Bronchial epithelial cell (primary cell): Measurements from ENCODE around the gene UBAC2. TPM values are rescaled to one million over a fixed set of nuclear protein-coding genes. Genes with fewer than 3 reads are reported as not detected.

Experiments used
- DNase-seq: peaks from one replicate; pipeline ENCODE4 v3.0.0-alpha.2; 2010; ENCODE audit warnings: low read depth
- FAIRE-seq: peaks from 2 replicates; lab custom pipeline; 2011; peaks lifted over from hg19 to GRCh38; lab: Jason Lieb, UNC
- H3K27me3 ChIP-seq: 2 replicates; pipeline ENCODE4 v1.5.1; 2011; ENCODE audit warnings: low read length; ENCODE audit not compliant: control insufficient read depth, insufficient read depth
- H3K36me3 ChIP-seq: 2 replicates; pipeline ENCODE4 v1.5.1; 2011; ENCODE audit warnings: low read length; ENCODE audit not compliant: control insufficient read depth, insufficient read depth
- H3K4me3 ChIP-seq: 2 replicates; pipeline ENCODE4 v1.5.1; 2011; ENCODE audit warnings: mild to moderate bottlenecking, low read depth, low read length, control low read depth
- total RNA-seq: library from RNA; depleted of rRNA; stranded (reverse); fragments of >200 nt; gene quantifications from 2 replicates; pipeline ENCODE4 v1.2.1, GENCODE V29; 2014
- TF ChIP-seq, protein P1 (sequence below): IDR thresholded peaks from 2 replicates; pipeline ENCODE4 v1.5.1; 2011; ENCODE audit warnings: mild to moderate bottlenecking, moderate library complexity, low read length, control low read depth, inconsistent platforms; ENCODE audit not compliant: insufficient read depth, severe bottlenecking

Gene UBAC2
- total RNA-seq, 1 donor from 2014 or later, result 40.0 TPM

DNA sequence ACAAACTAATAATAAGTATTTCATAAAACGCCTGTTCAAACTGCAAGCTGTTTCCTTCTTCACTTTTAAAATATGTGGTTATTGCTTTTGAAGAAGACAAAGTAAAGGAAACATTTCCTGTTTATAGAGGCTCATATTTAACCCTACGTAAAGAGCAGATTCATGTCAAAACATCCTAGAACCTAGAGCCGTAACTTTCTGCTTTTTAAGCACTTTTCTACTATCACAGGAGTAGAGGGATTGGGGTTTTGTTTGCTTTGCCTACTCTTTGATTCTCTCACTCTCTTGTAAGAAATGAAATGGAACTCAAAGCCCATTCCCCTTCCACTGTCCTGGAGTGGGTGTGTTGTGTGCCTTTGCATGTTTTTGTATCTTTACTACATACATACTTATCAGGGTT, 160.5 kb downstream of the UBAC2 start:
- no peak for FAIRE-seq
- TF ChIP-seq, protein P1, sequence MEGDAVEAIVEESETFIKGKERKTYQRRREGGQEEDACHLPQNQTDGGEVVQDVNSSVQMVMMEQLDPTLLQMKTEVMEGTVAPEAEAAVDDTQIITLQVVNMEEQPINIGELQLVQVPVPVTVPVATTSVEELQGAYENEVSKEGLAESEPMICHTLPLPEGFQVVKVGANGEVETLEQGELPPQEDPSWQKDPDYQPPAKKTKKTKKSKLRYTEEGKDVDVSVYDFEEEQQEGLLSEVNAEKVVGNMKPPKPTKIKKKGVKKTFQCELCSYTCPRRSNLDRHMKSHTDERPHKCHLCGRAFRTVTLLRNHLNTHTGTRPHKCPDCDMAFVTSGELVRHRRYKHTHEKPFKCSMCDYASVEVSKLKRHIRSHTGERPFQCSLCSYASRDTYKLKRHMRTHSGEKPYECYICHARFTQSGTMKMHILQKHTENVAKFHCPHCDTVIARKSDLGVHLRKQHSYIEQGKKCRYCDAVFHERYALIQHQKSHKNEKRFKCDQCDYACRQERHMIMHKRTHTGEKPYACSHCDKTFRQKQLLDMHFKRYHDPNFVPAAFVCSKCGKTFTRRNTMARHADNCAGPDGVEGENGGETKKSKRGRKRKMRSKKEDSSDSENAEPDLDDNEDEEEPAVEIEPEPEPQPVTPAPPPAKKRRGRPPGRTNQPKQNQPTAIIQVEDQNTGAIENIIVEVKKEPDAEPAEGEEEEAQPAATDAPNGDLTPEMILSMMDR, result no peak
- H3K4me3 ChIP-seq, result no peak overlapping the region
- DNase-seq, result no peak
- no peaks in the 10 kb centered on the region for H3K27me3 ChIP-seq
- peaks cover 2% of the 10 kb centered on the region for H3K36me3 ChIP-seq

DNA sequence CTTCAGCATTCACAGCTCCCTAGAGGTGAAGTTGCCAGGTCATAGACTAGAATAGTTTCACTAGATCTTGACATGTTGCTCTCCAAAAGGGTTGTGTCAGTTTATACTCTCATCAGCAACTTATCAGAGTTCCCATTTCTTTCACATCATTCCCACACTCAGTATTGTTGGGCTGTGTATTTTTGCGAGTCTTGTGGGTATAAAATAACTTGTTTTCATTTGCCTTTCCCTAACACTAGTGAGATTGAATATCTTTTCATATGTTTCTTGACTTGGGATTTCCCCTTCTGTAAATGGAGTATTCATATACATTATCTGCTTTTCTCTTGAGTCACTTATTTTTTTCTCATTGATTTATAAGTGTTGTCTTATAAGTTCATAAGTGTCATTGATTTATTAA, 161.7 kb downstream of the UBAC2 start:
- H3K36me3 ChIP-seq, result peaks cover 2% of the 10 kb centered on the region
- FAIRE-seq (no peak), DNase-seq (no peak)
- TF ChIP-seq, protein P1, result no peak
- no peak overlapping the region for H3K4me3 ChIP-seq
- no peaks in the 10 kb centered on the region for H3K27me3 ChIP-seq

DNA sequence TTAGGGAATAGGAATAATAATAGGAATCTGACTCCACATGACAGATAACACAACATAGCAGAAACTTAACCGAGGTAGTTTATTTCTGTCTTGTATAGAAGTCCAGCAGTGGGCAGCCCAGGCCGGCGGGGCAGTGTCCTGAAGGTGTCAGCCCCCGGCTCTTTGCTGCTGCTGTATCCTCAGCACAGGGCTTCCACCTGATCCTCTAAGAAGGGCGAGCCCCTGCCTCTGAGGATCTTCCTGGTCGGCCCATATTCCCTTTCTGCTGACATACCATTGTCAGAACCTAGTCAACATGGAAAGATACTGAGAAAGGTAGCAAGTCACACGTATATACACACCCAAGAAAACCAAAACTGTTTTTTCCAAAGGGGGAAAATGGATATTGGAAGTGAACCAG, 162.7 kb downstream of the UBAC2 start:
- no peaks in the 10 kb centered on the region for H3K36me3 ChIP-seq
- DNase-seq, result no peak
- TF ChIP-seq, protein P1, result no peak

DNA sequence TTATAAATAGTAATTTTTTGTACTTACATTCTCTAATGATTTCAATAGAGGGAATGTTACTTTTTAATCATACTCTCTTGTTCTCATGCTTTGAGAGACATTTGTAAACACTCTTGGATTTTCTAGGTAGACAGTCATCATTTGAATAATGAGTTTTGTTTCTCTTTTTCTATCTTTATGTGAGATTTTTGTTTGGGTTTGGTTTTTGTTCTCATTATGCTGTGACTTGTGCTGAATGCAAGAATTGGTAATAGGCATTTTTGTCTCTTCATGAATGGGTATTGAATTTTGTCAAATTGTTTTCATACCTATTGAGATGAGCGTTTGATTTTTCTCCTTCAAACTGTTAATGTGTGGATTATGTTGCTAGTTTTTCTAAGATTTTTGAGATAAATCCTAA, 163.3 kb downstream of the UBAC2 start:
- DNase-seq (no peak), FAIRE-seq (no peak)
- TF ChIP-seq, protein P1, result no peak
- no peak overlapping the region for H3K4me3 ChIP-seq
- H3K27me3 ChIP-seq, result no peaks in the 10 kb centered on the region
- peaks cover 1% of the 10 kb centered on the region for H3K36me3 ChIP-seq

More for the DNA sequence above, 162.7 kb downstream of the UBAC2 start:
- Histone ChIP-seq H3K4me3 (no peak overlapping the region), H3K27me3 (no peaks in the 10 kb centered on the region)
- no peak for FAIRE-seq

DNA sequence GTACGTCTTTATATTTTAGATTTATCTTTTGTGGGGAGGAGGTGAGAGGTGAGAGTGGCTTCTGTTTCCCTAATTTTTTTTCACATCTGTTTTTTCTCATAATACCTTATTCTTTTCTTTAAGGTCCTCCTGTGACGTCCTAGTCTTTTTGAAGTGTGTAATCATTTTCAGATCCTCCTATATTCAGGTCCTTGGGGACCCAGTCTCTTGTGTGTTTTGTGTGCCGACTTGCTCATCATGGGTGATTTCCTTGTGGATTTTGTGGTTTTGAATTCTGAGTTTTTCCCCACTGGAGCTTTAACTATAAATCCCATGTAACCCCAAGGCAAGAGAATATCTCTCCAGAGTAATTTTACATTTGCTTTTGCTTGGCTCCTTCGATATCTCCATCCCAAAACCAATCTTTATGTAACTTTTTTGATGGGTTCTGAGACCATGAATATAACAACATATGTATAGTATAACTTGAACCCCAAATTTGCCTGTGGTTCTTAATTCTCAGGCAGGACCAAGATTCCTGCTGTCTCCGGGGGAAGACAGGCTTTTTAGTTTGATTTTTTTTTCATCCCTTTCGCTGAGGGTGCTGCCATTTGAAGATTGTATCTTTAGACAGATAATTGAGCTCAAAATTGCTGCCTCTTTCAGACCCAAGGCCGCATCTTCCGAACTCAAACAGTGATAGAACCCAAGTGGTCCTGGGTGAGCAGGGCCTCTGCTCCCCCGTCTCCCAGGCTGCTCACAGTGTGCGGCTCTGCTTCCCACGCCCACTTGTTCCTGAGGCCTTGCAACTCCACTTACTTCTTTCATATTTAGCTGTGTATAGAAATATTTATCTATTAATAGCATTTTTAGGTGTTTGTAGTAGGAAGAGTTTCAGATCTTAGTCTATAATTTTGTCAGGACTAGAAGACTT, 165.7 kb downstream of the UBAC2 start:
- FAIRE-seq (no peak), DNase-seq (no peak)
- Histone ChIP-seq H3K36me3 (peaks cover 1% of the 10 kb centered on the region), H3K4me3 (no peak overlapping the region), H3K27me3 (no peaks in the 10 kb centered on the region)
- TF ChIP-seq, protein P1, result no peak
